NCI-H510A treated with DMSO at 0.1 percent for 48 hours (cell line): ENCODE results near the gene SRPK2.
"Not testable (repeated sequence)": the region's sequence is repeated elsewhere in the genome, so short reads cannot be mapped to it uniquely, and the experiment has no call there.

Experiments
- DNase-seq: peaks from one replicate; lab custom pipeline; 2025; lab: John Stamatoyannopoulos, UW

SRPK2 gene

DNA sequence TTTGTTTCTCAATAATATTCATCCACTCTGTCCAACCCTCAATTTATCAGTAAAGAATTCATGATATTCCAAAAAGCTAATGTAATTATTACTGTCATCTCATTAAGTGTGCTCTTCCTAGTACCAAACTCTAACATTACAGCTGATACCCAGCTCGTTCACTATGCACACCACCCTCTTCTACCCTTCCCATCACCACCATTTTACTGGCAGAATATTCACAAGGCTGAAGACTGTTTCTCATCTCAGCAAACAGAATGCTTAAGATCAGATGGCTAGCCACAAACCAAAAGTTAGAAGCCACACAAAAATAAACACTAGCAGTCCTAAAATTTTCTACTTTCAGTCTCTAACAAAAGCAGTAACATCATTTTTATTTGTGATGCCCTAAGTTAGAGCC lies 121.5 kb downstream of the SRPK2 start:
- DNase-seq = no peak

DNA sequence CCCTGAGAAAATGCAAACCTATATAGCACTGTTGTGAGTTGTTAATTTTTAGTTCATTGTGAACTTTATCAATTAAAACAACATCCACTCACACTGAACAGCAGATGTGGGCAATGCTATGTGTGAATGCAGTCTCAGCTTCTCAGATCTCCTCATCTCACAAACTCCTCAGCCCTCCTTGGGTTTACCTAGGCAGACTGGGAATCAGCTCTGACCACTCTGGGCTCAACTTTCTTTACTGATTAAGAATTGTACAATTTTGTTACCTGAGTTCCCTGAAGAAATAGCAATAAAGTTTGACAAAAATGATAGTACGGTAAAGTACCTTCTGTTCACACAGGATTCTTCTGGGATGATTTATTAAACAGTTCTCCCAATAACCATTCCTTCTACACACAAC lies 124.0 kb downstream of the SRPK2 start:
- no peak for DNase-seq

DNA sequence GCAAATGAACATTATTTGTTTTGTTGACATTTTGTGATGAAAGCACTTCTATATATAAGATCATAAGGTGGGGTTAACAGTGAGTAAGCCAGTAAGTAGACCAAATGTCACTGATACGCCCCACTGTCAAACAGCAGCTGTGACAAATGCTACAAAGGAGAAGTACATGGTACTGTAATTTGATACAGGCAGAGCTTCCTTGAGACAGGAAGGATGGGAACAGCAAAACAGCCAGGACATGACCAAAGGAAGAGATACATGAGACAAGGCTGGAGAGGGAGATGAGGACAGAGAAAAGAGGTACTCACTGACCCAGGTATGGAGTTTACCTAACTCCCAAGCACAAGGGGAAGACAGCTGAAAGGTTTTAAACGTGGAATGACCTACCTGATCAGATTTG lies 127.0 kb downstream of the SRPK2 start:
- DNase-seq = peak; percentile 59

DNA sequence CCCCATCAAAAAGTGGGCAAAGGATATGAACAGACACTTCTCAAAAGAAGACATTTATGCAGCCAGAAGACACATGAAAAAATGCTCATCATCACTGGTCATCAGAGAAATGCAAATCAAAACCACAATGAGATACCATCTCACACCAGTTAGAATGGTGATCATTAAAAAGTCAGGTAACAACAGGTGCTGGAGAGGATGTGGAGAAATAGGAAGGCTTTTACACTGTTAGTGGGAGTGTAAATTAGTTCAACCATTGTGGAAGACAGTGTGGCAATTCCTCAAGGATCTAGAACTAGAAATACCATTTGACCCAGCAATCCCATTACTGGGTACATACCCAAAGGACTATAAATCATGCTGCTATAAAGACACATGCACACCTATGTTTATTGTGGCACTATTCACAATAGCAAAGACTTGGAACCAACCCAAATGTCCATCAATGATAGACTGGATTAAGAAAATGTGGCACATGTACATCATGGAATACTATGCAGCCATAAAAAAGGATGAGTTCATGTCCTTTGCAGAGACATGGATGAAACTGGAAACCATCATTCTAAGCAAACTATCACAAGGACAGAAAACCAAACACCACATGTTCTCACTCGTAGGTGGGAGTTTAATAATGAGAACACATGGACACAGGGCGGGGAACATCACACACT lies 128.4 kb downstream of the SRPK2 start:
- not testable (repeated sequence) for DNase-seq

DNA sequence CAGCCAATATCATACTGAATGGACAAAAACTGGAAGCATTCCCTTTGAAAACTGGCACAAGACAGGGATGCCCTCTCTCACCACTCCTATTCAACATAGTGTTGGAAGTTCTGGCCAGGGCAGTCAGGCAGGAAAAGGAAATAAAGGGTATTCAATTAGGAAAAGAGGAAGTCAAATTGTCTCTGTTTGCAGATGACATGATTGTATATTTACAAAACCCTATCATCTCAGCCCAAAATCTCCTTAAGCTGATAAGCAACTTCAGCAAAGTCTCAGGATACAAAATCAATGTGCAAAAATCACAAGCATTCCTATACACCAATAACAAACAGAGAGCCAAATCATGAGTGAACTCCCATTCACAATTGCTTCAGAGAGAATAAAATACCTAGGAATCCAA lies 129.8 kb downstream of the SRPK2 start:
- DNase-seq = not testable (repeated sequence)

DNA sequence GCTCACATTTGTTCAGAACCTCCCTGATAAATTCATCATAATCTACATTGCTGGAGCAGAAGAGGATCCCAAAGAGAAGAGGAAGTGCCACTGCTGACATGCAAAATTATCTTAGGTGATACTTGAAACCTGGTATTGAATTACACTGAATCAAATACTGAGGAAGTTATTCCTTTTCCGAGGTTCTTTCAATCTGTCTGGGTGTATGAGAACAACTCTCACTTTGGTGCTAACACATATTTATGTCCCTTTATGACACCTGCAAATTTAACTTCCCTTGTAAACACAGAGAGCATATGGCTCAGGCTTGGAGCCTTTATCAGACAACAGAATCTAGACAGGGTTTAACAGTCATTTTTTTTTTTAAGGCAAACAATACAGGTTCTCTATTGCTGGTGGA lies 131.4 kb downstream of the SRPK2 start:
- peak; percentile 57 for DNase-seq

DNA sequence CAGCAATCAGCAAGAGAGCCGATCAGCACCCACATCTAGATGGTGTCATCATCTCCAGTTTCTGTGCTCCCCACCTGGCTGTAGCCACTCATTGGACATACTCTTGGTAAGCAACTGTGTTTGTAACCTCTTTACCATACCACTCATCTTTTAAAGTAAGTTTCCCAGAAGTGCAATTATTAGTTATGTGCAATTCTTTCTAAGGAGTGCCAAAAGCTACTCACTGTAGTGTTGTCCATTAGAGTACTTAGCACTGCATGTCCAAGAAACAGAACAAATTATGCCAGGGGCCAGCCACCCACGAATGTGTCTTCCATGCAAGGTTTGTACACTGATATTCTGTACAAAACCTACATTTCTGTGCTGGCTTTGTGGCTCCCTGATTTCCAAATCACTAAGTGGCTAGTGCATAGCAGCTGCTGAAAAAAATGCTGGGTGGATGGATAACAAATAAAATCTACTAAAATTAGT lies 131.9 kb downstream of the SRPK2 start:
- DNase-seq = no peak

DNA sequence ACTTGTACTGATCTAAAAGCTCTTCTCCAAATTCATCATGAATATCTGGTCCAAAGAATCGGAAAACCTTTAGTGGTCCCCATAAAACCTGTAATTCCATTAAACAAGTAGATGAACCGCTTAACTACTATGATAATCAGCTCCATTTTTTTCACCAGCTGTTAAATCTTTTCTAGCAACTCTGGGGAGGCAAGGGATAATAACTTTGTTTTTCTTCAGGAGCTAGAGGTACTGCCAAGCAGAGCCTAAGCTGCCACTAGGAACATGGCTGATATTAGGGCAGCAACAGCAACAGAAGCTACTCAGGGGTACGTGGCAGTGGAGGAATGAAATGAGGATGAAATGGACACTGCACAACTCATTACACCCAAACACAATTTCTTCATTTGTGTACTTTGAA lies 138.0 kb downstream of the SRPK2 start:
- no peak for DNase-seq

DNA sequence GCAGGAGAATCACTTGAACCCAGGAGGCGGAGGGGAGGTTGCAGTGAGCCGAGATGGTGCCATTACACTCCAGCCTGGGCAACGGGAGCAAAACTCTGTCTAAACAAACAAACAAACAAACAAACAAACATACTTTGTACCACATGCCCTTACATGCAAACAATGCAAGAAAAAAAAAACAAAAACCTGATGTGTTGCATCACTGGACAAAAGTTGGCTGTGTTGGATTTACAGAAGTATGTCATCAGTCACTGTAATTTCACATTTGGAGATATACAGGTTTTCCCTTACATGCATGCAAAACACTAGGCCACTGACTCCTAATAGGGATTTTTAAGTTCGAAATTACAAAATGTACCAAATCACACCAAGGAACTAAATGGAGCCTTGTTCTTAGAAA lies 138.5 kb downstream of the SRPK2 start:
- DNase-seq = no peak

DNA sequence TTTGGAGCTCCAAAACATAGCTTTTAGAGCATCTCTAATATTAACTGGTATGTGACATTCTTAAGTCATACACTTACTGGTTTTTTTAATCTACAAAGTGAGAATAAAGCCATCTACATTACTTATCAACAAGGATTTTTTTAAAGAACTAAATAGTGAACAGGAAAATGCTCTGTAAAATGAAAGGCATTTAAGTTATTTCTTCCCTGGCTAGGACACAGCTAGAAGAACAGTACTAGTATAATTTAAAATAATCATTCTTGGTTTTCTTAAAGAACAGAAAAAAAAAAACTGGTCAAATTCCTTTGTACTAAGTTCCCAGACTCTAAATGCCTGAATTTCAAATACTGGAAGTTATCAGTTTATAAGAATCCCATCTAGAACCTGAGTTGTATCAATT lies 139.5 kb downstream of the SRPK2 start:
- DNase-seq = no peak

DNA sequence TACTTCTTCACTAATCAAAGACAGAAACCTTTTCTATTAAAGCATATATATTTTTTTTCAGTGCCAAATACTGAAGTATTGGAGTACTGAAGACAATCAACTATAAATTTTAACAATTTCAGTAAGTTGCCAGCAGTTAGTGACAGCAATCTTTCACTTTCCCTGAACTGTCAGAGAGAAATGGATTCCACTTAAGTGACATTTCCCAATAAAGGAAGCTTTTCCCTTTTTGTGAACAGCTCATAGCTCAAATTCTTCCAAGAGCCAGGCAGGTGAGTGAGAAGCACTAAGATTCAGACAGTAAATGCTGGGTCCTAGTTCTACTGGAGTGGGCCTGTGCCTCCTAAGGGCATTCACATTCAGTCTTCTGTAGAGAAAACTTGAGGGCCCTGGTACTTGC lies 142.0 kb downstream of the SRPK2 start:
- no peak for DNase-seq

DNA sequence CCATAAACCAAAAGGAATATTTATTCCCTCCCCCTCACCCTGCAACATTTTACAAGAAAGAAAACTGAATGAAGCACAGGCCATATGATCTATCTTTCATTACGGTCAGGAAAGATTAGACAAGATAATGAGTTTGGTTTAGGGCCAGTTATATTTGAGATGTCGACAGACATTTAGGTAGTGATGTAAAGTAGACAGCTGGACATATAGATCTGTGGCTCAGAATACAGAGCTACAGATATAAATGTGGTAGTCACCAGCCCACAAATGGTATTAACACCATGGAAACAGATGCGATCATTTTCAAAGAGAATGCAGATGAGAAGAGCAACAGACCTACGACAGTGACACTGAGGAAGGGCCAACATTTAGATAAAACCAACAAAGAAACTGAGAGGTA lies 142.5 kb downstream of the SRPK2 start:
- no peak for DNase-seq

DNA sequence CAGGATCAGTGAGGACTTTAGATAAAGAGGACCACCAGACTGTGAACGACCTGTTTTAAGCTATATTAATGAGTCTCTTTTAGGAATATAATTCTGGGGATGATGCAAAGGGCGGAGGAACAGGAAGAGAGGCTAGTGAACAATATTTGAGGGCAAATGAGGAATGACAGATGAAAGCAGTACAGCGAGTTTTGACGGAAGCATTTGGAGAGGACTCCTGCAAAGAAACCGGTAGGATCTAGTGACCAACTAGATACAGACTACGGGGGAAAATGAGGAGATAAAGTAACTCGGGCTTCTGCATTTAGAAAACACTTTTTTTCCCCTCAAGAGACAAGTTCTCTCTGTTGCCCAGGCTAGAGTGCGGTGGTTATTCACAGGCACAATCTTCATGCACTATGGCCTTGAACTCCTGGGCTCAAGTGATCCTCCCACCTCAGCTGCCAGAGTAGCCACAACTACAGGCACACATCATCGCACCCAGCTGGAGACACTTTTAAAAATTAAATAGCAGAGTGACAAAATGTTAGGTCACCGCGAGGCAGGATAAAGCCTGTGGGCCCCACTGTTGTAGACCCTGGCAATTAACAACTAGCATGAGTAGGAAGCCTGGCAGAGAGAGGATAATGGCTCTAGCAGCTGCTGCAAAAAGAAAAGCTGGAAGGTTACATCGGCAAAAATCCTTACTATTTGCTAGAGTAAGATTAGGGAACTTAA lies 143.2 kb downstream of the SRPK2 start:
- DNase-seq = no peak

DNA sequence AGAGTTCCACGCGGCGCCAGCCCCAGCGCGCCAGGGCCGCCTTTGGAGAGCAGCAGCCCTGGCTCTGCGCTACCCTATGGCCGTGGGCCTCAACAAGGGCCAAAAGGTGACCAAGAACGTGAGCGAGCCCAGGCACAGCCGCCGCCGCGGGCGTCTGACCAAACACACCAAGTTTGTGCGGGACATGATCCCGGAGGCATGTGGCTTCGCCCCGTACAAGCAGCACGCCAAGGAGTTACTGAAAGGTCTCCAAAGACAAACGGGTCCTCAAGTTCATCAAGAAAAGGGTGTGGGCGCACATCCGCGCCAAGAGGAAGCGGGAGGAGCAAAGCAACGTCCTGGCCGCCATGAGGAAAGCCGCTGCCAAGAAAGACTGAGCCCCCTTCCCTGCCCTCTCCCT lies 144.1 kb downstream of the SRPK2 start:
- DNase-seq = no peak

DNA sequence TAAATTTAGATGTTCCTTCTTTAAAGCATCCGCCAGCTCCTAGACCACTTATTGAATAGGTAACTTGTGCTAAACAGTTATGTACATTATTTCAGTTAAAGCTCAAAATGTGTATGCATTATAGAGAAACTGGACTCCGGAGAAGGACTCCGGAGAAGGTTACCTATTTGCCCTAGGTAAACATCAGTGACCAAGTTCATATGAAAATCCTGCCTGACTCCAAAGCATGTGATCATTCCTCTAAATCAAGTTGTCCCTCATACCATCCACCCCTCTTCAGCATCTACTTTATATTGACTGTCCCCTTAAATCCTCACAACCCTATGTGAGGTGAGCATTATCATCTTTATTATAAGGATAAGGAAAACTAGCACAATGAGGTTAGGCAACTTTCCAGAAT lies 147.5 kb downstream of the SRPK2 start:
- DNase-seq = no peak

DNA sequence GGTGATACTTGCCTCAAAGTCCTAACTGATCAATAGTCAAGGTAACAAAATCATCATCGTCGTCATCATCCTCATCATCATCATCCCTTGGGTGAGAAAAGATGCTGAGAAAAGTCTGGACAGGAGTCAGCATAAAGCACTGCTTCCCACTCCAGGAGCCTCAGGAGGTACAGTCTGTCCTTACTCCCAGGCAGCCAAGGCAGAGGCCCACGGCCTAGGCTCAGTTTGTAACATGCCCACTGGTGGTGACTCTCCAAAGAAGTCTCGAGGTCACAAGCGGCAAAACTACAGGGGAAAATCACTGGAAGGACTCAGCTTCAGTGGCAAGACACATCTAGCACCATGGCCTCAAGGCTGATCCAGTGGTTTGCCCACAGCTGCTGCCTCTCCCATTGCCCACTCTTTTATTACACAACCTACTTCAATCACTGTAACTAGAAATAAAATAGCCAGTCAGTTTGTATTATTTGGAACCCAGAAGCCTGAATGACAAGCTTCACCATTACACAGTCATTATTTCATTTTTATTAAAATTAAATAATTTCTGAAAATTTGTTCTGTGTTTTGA lies 150.4 kb downstream of the SRPK2 start:
- DNase-seq = no peak

DNA sequence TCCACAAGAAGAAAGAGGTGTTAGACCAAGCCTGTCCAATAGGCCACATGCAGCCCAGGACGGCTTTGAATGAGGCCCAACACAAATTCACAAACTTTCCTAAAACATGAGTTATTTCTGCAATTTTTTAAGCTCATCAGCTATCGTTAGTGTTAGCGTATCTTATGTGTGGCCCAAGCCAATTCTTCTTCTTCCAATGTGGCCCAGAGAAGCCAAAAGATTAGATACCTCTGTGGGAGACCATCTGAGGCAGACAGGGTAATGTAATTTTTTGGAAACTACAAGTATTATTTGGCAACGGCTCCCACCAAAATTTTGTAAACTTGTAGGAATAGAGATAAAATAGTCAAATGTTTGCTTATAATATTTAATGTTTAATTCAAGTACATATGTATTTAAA lies 153.8 kb downstream of the SRPK2 start:
- no peak for DNase-seq

DNA sequence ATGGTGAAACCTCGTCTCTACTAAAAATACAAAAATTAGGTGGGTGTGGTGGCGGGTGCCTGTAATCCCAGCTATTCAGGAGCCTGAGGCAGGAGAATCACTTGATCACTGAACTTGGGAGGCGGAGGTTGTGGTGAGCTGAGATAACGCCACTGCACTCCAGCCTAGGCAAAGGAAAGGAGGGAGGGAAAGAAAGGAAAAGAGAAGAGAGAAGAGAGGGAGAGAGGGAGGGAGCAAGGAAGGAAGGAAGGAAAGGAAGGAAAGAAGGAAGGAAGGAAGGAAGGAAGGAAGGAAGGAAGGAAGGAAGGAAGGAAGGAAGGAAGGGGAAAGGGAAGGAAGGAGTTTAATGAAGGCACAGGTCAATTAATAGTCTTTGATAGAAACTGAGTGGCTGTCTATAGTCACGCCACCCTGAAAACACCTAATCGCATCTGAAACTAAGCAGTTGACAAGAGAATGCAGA lies 155.9 kb downstream of the SRPK2 start:
- DNase-seq = not testable (repeated sequence)

DNA sequence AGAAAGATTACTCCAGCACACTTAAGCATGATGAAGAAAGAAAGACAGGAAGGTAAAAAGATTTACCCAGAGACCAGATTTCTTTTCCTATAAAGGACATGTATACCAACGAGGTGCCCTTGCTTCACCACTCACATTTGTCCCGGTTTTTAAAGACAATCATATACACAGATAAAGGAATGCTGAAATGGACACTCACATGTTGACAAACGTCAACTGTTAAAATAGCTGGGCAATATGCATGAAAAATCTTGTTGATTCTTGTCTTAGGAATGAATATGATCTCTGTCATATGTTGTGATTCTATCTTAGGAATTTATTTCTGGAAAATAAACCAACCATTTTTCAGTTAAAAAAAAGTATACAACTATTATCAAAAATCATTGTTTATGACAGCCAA lies 158.2 kb downstream of the SRPK2 start:
- DNase-seq = no peak

DNA sequence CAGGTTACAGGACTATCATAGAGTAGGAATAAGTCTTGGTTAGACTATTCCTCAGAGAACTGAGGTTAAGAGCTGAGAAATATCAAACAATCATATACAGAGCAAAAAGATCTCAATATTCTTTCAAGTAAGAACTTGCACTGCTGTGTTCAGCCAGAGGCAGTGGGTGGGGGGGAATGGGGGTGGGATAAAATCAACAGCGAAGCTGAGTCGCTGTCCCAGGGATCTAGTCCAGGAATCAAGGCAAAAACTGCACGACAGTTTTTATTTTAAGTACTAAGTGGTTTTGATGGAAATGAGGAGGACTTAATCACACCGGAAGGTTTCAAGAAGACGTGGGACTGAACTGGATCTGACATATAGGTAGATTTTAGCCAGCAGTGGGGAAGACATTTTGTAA lies 159.1 kb downstream of the SRPK2 start:
- no peak for DNase-seq

DNA sequence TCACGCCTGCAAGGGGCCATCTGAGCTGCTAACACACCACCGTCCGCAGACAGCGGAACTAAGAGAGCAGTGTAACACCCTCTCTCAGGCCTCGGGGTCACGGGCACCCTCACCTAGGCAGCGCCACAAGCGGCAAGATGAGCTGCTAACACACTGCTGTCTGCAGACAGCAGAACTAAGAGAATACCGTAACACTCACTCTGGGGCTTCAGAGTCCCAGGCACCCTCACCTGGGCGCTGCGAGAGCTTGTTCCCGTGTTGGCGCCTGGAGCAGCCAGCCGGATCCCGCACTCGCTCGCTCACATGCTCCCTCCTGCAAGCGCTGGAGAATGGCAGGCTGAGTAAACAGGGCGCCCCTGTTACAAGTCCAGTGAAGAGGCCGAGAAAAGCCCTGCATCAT lies 160.2 kb downstream of the SRPK2 start:
- DNase-seq = no peak

DNA sequence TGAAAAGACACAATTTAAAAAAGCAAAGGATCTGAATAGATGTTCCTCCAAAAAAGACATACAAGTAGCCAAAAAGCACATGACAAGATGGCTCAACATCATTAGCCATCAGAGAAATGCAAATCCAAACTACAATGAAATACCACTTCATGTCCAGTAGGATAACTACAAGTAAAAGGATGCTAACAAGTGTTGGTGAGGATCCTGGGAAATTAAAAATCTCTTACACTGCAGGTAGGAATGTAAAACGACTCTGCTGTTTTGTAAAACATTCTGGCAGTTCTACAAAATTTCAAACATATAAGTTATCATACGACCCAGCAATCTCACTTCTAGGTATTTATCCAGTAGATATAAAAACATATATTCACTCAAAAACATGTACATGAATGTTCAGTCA lies 161.3 kb downstream of the SRPK2 start:
- no peak for DNase-seq

DNA sequence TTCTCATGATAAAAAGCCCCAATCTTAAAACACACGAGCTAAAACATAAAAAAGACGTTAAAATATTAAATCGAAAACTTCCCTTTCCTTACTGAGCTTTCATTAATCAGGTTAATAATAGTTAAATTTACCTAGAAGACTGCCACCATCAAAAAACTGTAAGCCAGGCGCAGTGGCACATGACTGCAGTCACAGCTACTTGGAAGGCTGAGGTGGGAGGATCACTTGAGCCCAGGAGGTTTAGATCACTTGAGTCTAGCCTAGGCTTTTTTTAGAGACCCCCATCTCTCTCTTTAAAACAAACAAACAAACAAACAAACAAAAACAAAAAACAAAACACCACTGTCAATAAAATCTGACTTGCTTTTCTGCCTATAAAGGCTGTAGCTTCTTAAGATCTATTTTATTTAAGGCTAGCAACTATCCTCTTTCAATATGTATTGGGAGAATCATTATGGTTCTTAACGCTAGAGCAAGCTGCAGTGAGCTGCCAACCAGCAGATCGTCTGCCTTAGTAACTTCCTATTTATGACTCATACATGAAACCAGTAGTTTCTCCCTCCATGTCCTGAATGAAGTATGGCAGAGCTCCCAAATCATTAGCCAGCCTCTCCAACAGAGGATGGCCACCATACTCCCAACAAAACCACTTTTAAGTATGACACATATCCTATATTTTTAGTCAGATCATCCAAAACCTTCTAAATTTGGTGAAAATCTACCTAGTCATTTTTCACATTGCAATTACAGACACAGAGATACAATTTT lies 163.7 kb downstream of the SRPK2 start:
- peak; percentile 2 for DNase-seq
